GM20431 (cell line): Measurements from ENCODE around the gene CD68.

Source experiments
- in situ Hi-C: fragments of 300-500 bp; cut with MseI, MboI; formaldehyde crosslinking; loops from one replicate; pipeline ENCODE4 v1.15.0; 2020; ENCODE audit warnings: low sequenced_read_pairs; ENCODE audit not compliant: unreplicated experiment

CD68 gene

DNA sequence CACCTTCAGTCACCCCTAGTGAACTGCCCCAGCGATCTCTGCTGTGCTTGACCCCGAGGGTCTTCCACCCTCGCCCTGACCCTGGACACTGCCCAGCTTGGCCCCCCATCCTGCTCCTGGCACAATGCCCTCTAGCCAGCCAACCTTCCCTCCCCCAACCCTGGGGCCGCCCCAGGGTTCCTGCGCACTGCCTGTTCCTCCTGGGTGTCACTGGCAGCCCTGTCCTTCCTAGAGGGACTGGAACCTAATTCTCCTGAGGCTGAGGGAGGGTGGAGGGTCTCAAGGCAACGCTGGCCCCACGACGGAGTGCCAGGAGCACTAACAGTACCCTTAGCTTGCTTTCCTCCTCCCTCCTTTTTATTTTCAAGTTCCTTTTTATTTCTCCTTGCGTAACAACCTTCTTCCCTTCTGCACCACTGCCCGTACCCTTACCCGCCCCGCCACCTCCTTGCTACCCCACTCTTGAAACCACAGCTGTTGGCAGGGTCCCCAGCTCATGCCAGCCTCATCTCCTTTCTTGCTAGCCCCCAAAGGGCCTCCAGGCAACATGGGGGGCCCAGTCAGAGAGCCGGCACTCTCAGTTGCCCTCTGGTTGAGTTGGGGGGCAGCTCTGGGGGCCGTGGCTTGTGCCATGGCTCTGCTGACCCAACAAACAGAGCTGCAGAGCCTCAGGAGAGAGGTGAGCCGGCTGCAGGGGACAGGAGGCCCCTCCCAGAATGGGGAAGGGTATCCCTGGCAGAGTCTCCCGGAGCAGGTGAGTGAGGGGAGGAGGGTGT is 20.7 kb upstream of the CD68 start, which contains the start of gene TNFSF13:
TSS of gene TNFSF13 (plus strand) at position 207 of the 776 bp plus-strand sequence. CDS start at position 497, 290 bp downstream.
- in situ Hi-C loops, result no loop called here

DNA sequence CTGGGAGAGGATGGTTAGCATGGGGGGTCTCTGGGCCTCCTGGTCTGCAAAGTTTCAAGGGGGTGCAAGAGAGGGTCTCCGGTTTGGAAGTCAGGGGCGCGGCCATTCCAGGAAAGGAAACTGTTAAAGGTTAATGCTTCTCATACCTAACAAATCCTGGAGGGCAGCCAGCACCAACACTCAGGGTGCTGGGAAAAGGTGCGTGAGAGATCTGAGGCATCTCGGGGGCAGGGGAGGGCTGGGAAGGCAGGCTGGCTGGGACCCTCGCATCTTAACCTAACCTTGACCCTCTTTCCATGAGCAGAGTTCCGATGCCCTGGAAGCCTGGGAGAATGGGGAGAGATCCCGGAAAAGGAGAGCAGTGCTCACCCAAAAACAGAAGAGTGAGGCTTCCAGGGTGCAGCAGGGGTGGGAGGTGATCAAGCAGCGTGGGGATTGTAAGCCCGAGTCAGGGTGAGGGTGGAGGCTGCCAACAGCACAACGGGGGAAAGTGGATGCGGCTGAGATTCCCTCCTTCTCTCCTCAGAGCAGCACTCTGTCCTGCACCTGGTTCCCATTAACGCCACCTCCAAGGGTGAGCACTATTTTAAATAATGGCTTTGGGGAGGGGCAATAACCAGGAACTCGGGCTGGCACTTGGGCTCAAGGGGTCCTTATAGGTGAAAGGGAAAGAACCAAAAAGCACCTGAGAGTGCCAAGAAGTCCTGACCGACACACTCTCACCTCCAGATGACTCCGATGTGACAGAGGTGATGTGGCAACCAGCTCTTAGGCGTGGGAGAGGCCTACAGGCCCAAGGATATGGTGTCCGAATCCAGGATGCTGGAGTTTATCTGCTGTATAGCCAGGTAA is 19.9 kb upstream of the CD68 start:
- in situ Hi-C loops, result loop anchor here (10.0 kb wide), 1 partner anchor 45 kb away; no protein-coding TSS in a partner anchor

DNA sequence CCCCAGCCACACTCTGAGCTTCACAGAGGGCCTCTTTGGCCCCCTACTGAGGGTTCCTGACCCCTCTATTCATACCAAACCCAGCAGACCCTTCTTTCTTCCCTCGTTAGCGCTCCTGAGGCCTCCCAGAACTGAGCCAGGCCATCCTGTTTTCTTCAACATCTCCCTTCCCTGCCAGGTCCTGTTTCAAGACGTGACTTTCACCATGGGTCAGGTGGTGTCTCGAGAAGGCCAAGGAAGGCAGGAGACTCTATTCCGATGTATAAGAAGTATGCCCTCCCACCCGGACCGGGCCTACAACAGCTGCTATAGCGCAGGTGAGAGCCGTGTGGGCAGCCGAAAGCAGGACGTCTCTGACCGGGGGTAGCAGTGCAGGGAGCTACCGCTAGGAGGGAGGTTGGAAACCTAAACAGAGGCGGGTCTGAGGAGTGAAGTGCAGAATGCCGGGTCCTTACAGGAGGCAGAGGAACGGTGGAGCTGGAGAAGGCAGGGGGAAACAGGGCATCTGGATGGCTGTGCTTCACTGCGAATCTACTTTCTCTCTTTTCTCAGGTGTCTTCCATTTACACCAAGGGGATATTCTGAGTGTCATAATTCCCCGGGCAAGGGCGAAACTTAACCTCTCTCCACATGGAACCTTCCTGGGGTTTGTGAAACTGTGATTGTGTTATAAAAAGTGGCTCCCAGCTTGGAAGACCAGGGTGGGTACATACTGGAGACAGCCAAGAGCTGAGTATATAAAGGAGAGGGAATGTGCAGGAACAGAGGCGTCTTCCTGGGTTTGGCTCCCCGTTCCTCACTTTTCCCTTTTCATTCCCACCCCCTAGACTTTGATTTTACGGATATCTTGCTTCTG is 19.0 kb upstream of the CD68 start:
- in situ Hi-C loops, result loop anchor here (10.0 kb wide), 1 partner anchor 46 kb away; no protein-coding TSS in a partner anchor

DNA sequence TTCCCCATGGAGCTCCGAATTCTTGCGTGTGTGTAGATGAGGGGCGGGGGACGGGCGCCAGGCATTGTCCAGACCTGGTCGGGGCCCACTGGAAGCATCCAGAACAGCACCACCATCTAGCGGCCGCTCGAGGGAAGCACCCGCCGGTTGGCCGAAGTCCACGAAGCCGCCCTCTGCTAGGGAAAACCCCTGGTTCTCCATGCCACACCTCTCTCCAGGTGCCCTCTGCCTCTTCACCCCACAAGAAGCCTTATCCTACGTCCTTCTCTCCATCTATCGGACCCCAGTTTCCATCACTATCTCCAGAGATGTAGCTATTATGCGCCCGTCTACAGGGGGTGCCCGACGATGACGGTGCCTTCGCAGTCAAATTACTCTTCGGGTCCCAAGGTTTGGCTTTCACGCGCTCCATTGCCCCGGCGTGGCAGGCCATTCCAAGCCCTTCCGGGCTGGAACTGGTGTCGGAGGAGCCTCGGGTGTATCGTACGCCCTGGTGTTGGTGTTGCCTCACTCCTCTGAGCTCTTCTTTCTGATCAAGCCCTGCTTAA is 18.3 kb upstream of the CD68 start:
- in situ Hi-C loops, result loop anchor here (10.0 kb wide), 1 partner anchor 46 kb away; no protein-coding TSS in a partner anchor

DNA sequence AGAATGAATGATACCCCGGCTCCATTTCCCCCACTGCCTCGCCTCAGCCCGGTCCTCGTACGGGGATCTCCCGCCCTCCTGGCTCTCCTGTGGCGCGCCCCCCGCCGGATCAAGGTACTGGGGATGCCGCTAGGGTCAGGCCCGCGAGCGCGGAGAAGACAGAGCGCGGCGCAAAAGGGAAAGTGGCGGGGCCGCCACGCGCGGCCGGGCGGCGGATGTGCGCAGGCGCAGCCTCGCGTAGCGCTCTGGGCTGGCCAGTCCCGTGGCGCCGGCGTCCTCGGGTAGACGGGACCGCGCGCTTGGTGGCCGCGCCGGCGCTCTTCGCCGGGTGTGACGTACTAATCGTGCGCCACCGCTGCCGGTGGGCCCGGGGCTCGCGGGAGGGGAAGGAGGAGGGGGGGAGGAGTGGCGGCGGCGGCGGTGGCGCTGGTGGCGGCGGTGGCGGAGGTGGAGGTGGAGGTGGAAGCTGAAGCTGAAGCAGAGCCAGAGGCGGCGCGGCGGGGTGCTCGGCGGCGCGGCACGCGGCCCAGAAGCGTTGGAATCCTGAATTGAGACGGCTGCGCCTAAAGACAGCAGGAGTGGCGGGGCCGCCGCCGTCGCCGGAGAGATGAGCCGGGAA is 17.7 kb upstream of the CD68 start, which contains the start of gene SENP3:
TSS of gene SENP3 (plus strand) at position 331 of the 619 bp plus-strand sequence. CDS start 1,158 bp downstream, outside the sequence.
- in situ Hi-C loops, result loop anchor here (10.0 kb wide), 1 partner anchor 47 kb away; no protein-coding TSS in a partner anchor

DNA sequence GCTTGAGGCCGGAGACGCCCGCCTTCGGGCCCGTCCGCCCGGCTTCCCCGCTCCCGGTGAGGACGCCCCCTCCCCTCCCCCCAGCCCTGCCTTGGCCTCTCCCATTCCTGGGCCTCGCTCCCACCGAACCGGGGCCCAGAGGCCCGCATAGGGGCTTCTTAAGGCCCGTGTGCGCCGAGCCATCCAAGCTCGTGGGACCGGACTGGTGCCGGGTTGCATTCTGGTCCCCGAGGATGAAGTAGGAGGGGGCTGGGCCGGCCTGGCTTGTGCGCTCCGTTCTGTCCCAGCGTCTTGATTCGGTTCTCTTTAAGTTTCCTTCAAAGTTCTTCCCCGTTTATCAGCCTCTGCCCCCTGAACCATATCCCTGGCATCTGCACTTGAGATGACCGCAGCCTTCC is 17.2 kb upstream of the CD68 start:
- in situ Hi-C loops, result loop anchor here (10.0 kb wide), 1 partner anchor 47 kb away; no protein-coding TSS in a partner anchor

DNA sequence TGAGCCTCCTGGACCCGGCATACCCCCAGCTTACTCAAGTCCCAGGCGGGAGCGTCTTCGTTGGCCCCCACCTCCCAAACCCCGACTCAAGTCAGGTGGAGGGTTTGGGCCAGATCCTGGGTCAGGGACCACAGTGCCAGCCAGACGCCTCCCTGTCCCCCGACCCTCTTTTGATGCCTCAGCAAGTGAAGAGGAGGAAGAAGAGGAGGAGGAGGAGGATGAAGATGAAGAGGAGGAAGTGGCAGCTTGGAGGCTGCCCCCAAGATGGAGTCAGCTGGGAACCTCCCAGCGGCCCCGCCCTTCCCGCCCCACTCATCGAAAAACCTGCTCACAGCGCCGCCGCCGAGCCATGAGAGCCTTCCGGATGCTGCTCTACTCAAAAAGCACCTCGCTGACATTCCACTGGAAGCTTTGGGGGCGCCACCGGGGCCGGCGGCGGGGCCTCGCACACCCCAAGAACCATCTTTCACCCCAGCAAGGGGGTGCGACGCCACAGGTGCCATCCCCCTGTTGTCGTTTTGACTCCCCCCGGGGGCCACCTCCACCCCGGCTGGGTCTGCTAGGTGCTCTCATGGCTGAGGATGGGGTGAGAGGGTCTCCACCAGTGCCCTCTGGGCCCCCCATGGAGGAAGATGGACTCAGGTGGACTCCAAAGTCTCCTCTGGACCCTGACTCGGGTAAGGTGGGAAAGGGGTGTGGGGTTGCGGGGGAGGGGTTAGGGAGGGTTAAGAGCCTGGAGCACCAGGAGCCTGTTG is 16.1 kb upstream of the CD68 start:
- in situ Hi-C loops, result loop anchor here (10.0 kb wide), 1 partner anchor 48 kb away; no protein-coding TSS in a partner anchor

DNA sequence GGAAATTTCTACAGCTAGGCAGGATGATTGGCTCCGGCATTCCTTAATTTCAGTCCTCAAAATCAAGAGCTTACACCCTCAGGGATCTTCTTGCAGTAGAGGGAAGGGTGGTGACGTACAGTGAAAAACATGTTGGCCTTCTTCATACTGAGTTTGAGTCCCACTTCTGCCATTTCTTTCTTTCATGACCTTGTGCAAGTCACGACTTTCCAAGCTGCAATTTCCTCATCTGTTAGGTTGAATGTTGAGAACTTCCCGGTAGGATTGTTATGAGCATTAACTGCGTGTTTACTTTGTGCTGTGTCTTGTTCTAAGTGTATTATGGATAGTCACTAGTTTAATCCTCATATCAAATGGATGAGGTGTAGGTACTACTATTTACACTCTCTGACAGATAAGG is 9.9 kb upstream of the CD68 start:
- in situ Hi-C loops, result loop anchor here (10.0 kb wide), 1 partner anchor 55 kb away; no protein-coding TSS in a partner anchor

DNA sequence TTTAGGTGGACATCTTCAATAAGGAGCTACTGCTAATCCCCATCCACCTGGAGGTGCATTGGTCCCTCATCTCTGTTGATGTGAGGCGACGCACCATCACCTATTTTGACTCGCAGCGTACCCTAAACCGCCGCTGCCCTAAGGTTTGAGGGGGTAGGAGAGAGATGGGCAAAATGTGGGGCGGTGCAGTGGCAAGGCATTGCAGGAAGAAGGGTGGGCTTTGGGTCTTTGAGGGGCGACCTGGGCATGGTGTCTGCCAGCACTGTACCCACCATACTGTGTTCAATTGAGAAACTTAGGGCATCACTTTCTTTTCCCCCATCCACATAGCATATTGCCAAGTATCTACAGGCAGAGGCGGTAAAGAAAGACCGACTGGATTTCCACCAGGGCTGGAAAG is 9.1 kb upstream of the CD68 start:
- in situ Hi-C loops, result no loop called here

DNA sequence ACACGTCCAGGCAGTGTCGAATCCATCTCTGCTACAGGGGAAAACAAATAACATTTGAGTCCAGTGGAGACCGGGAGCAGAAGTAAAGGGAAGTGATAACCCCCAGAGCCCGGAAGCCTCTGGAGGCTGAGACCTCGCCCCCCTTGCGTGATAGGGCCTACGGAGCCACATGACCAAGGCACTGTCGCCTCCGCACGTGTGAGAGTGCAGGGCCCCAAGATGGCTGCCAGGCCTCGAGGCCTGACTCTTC is 7.2 kb upstream of the CD68 start:
- in situ Hi-C loops, result no loop called here

DNA sequence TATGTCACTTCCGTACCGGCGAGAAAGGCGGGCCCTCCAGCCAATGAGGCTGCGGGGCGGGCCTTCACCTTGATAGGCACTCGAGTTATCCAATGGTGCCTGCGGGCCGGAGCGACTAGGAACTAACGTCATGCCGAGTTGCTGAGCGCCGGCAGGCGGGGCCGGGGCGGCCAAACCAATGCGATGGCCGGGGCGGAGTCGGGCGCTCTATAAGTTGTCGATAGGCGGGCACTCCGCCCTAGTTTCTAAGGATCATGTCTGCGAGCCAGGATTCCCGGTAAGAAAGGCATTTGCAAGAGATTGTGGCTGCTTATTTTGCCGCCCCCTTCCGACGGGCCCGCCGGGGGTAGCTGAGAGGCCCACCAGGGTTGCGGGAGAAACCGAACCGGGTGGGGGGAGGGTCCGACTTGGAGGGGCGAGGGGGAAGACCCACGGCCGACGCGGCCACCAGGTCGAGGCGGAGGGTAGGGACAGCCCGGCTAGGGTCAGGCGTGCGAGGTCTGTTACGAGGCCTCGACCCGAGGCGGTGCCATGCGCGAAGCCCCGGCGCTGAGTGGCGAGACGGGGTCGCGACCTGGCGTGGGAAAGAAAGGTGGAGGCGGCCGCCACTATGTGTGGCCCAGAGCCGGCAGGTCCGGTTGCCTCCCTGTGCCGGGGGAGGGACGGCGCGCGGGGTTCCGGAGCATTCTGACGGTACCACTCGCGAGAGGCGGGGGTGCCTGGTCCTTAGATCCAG is 6.7 kb upstream of the CD68 start:
- in situ Hi-C loops, result no loop called here

DNA sequence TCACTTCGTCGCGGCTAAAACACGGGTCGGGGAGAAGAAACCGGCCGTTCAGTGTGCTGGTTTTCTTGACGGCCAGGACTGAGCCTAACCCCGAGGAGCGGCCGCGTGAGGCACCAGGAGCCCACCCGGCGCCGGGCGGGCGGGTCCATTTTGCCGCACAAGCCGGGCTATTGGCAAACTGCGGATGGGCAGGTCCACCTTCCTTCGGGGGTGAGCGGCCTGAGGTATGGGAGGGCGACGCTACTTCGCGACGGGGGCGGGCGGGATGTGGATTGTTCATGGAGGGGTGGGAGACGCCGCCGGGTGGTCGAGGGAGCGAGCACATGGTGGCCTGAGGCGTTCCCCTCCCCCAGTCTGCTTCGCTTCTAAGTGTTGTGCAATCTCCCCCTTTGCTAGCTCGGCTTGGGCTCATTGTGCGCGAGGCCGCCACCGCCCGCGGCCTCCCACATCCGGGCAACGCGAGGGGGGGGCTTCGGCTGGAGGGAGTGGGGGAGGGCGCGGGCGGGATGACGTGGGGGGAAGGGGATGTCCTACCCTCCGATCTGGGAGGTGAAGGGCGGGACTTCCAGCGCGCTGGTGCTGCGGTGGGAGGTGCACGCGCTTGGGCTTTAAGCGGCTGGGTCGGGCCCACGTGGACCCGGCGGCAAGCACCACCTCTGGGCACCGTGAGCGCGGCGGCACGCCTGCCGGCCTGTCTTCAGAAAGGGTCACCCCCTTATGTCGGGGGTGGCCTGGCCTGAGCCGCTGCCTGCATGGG is 5.9 kb upstream of the CD68 start:
- in situ Hi-C loops, result no loop called here

DNA sequence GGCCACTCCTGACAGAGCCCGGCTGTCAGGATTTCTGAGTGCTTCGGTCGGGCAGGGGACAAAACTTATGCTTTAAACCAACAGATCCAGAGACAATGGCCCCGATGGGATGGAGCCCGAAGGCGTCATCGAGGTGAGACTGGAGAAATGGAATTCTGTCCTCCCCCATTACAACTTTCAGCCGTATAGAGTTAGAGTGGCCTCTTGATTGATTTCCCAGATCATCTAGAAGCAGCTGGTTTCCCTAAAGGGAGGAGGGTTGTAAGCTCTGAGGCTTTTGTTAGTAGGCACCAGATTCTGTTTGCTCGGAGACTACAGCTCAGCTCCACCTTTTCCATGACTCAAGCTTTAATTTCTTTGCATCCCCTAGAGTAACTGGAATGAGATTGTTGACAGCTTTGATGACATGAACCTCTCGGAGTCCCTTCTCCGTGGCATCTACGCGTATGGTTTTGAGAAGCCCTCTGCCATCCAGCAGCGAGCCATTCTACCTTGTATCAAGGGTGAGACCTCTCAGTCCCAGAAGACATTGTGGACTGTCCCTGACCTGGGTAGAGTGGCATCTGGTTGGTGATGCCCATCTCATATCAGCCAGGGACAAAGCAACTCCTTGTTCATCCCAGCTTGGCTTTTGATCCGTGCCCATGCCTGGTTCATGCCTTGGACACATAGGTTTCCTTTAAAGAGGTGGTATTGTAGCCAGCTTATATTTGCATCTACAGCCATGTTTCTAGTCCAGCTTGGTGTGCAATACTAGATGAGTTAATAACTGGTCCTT is 5.1 kb upstream of the CD68 start:
- in situ Hi-C loops, result no loop called here

DNA sequence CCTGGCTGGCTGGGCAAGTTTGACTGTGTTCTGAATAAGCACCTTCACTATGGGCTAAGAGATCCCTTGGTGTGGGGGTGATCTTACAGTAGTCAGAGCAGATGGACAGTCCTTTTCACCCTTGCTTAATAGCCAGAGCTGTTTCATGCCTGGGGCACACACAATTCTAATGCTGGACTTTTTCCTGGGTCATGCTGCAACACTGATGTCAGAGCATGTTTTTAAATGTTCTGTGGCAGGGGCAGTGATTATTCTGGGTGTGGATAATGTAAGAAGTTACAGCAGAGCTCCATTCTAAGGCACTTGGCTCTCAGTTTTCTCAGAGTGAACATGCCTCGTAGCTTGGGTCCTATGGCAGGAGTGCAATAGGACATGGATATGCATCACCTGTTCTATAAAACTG is 4.0 kb upstream of the CD68 start:
- in situ Hi-C loops, result loop anchor here (25.0 kb wide), 1 partner anchor 538 kb away; the partner anchor contains the start of genes SLC16A11 and SLC16A13

DNA sequence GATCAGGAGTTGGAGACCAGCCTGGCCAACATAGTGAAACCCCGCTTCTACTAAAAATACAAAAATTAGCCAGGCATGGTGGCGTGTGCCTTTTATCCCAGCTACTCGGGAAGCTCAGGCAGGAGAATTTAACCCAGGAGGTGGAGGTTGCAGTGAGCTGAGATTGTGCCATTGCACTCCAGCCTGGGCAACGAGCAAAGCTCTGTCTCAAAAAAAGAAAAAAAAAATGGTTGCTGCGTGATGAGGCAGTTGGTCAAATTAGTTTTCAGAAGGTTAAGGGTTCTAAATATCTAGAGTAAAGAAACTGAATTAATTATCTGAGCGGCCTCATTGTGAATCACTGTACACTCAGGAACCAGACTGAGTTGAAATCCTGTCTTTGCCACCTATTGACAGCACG is 3.5 kb upstream of the CD68 start:
- in situ Hi-C loops, result loop anchor here (25.0 kb wide), 1 partner anchor 539 kb away; the partner anchor contains the start of genes SLC16A11 and SLC16A13

DNA sequence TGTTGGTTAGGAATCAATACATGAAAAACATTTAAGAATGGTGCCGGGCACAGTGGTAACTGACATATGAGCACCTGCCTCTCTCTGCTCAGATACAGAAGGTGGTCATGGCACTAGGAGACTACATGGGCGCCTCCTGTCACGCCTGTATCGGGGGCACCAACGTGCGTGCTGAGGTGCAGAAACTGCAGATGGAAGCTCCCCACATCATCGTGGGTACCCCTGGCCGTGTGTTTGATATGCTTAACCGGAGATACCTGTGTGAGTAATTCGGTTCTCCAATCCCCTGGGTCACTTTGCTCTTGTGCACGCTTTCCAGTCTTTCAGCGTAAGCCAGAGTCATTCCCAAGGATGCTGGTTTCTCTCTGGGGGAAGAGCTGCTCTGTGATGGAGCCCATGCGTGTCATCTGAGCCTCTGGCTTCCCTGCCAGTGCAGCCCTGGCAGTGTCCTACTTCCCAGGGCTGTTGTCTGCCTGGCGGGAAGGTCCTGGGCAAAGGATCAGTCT is 3.0 kb upstream of the CD68 start:
- in situ Hi-C loops, result loop anchor here (25.0 kb wide), 1 partner anchor 539 kb away; the partner anchor contains the start of genes SLC16A11 and SLC16A13
